GM12892 (cell line): ENCODE results near the gene SERPING1.
A peak's percentile ranks its signal among the peaks of the same experiment; 100 is the strongest.

ENCODE experiments used
- DNase-seq: peaks from one replicate; pipeline ENCODE4 v3.0.0; 2011; ENCODE audit not compliant: insufficient read length
- FAIRE-seq: peaks from 2 replicates; lab custom pipeline; 2011; peaks lifted over from hg19 to GRCh38; lab: Jason Lieb, UNC
- POLR2A ChIP-seq: IDR thresholded peaks from 2 replicates; pipeline ENCODE4 v1.6.1; 2011; ENCODE audit warnings: low read depth, low read length, control low read depth
- POLR2AphosphoS5 ChIP-seq: IDR thresholded peaks from 2 replicates; pipeline ENCODE4 v1.6.1; 2011; ENCODE audit warnings: low read depth, low read length, control low read depth
- TAF1 ChIP-seq: IDR thresholded peaks from 2 replicates; pipeline ENCODE4 v1.6.1; 2011; ENCODE audit warnings: low read depth, mild to moderate bottlenecking, control low read depth, low read length, borderline replicate concordance

The SERPING1 gene

DNA sequence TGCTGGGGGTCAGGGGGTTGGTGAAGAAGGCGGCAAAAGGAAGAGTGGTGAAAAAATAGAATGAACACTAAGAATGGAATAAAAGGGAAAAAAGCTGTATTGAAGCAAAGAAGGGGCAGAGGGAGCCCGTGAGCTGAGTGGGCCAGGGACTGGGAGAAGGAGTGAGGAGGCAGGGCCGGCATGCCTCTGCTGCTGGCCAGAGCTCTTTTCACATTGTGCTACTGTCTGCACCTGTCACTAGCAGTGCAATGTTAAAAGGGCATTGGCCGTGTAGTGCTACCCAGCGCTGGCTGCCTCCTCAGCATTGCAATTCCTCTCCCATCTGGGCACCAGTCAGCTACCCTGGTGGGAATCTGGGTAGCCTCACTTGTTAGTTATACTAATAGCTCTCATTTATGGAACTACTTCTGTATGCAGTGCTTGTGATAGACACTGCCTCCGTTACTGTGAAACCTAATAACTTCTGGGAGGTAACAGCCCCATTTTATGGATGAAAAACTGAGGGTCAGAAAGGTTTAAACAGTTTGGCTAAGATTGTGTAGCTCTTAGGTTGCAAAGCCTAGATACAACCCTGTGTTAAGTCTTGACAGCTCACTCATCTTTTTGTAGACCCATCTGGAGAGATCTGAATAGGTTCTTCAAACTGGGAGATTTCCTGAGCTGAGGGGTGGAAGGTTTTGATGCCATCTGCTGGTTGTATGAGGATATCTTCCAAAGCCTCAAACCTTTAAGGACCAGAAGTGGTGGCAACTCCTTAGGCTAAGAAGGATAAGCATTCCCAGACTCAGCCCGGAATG, 43.7 kb downstream of the SERPING1 start:
- FAIRE-seq (peak; percentile 85), DNase-seq (no peak)
- TF ChIP-seq TAF1 (no peak), POLR2AphosphoS5 (no peak), POLR2A (no peak)

DNA sequence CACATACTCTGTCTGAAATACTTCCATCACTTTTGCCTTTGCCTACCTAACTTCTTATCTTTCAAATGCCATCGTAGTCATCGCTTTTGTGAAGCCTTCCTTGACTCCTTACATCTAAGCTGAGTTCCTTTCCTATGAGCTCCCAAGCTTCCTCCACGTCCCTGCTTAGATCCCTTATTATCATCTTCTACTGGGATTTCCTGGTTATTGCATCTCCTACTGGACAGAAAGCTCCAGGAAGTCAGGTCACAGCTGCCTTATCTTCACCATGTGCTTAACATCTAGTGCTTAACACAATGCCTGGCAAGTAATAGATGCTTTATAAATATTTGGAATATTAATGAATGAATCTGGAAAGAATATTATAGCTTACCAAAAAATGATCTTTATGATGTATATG, 46.3 kb downstream of the SERPING1 start:
- DNase-seq (no peak), FAIRE-seq (no peak)
- no peak for TF ChIP-seq POLR2AphosphoS5

DNA sequence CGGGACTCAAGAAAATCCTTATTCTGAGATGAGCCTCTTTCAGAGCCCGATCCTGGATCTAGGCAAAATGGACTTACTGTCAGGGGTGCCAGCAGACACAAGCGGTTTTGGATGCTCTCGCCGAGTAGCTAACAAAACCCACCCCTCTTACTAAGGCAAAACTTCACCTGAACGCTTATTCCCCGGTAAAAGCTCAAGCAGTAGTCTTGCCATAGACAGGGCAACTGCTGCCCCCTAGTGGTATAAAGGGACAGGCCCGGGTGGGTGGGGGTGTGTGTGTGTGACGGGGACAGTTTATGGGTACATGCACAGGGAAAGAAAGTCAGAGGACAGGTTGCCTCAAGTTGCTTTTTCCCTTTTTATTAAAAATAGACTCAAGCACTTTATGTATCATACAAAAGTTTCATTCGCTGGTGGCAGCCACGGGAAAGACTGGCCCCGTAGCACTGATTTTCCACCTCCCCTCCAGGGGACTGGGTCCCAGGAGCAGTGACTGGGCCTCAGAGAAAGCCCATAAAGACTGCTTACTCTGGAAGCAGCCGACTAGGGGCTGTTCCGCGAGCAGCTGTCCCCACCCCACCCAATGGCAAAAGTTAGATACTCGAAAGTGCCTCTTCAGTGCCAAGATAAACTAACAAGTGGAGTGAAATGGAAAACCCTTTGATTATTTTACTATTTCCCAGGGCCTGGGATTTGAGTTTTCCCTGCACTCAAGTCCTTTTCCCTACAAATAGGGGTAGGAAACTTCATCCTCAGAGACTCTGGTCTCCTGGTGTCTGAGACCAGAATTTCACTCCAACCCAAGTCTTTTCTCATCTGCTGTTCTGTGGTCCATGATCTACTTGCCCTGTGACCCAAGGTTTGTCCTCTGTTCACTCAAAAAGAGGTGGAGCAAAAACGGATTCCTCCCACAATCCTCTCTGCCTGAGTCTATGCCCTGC, 47.5 kb downstream of the SERPING1 start:
- FAIRE-seq = peak; percentile 93
- peak; percentile 76 for DNase-seq
- TF ChIP-seq POLR2A (no peak), TAF1 (no peak), POLR2AphosphoS5 (no peak)

DNA sequence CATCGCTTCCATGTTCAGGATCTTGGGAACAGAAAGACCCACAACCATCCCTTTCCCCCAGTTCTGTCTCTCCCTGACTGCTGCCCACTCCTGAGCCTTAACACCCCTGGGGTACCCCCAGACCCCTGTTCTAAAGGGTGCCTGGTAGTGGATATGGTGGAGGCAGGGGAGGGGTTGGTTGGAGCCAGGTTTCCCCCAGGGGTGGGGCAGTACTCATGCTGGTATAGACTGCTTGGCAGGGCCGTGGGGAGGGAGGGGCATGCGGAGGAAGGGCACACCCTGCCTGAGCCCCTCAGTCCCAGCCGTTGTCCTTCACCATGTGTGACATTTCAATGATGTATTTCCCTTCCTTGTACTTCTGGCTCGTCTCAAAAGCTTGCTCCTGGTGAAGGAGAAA, 48.2 kb downstream of the SERPING1 start:
- peak; percentile 55; the same call in 1 of the 2 replicates for TF ChIP-seq POLR2A
- TF ChIP-seq TAF1 = no peak
- TF ChIP-seq POLR2AphosphoS5 = peak; percentile 31; the same call in 1 of the 2 replicates
- DNase-seq (no peak), FAIRE-seq (no peak)

DNA sequence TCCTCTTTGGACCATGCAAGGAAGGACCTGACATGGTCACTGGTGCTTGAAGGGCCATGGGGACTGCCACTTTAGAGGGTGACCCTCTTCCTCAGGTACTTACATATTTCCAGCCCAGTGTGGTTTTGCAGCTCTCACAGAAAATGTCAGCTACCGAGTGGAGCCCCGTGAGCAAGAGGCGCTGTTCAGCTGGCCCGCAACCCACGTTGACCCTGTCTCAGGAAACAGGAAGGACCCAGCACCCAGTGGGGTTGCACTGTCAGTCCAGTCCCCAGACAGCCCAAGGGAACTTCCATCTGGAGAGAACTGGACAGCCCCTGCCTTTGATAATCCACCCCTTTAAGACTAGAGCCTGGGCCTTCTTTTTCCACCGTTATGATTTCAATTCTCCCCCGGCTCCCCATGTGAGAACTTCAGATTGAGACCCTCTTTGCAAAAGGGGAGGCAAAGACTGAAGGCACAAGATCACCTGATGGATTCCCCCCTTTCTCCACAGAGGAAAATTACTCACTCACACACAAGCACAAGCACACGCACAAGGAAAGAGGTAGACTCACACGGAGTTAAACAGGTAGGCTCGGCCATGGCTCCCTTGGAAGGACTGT, 48.8 kb downstream of the SERPING1 start:
- no peak for DNase-seq
- FAIRE-seq = peak; percentile 14

DNA sequence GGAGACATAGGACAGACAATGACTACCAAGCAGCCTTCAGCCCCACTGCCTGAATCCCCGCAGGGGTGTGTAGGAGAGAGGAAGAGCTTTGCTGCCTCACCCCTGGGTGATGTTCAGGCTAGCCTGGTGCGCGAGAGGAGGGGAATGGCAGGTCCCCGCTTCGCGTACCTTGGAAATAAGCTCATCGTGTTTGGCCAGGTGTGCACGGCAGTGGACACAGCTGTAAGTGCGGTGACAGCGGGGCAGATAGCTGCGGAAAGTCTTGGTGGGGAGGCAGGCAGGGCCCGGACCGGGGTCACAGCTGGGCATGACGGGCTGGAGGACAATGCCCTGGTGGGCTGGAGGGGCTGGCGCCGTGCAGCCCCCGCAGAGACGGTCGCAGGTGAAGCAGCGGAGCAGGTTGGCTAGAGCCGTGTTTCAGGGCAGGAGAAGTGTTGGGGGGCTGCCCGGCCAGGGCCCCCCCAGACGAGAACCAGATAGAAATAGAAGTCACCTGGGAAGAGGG, 49.4 kb downstream of the SERPING1 start:
- DNase-seq (no peak), FAIRE-seq (no peak)
- TF ChIP-seq POLR2AphosphoS5 = no peak
- no peak for TF ChIP-seq TAF1
- no peak for TF ChIP-seq POLR2A

More for the DNA sequence above, 48.8 kb downstream of the SERPING1 start:
- TF ChIP-seq POLR2A = peak; percentile 2; the same call in 1 of the 2 replicates
- TF ChIP-seq TAF1 = no peak

DNA sequence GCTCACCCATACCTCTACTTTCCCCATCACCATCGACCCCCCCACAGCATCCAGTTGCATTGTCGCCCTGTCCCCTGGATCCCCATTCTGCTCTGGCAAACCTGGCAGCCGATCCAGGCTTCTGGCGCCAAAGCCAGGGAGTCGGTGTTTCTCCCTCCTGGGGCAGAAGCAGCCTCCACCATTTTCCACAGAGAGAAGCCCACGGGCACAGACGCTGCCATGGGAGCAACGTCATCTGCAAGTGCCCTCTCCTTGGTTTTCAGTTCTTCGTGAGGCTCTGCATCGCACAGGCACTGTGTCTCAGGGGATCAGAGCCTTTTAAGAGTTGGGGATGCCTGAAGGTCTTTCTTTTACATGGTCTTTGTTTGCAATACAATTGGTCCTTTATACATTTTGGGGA, 49.9 kb downstream of the SERPING1 start:
- no peak for DNase-seq
- FAIRE-seq = no peak
- TF ChIP-seq POLR2A (no peak), TAF1 (no peak), POLR2AphosphoS5 (no peak)

DNA sequence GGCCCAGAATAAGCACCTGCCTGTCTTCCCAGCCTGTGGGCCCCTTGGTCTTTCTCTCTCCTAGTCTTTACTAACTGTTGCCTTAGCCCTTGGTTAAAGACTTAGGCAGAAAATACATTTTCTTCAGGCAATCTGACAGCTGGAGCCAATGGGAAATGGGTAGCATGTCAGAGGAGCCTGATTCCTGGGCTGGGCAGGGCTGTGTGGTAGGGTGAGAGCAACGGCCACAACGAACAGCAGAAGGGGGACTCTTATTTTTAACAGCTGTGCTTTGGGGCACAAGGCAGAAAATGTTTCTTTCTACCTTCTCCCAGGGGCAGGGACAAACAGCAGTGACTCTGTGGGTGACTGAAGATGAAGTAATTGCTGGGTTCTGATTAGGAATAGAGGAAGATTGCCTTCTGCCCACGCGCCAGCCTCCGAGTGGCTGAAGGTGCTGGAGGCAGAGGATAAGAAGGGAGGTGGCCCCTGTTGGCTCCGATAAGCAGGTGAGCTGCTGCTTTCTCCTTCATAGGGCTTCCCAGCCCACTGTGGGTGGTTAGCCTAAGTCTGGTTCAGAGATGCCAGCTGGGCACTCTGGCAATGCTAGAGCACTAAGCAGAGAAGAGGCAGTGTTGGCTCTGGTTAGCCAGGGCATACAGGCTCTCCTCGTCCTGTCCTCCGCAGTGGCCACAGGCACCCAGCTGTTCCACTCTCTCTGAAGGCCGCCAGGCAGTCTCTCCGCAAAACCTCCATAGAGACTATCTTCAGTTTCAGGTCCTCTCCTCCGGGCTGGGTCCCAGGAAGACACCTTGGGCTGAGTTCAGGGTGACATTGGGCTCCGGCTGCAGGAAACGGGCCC, 50.7 kb downstream of the SERPING1 start:
- FAIRE-seq = peak; percentile 62
- no peak for DNase-seq
- TF ChIP-seq POLR2A = no peak
- no peak for TF ChIP-seq TAF1
- TF ChIP-seq POLR2AphosphoS5 = no peak

DNA sequence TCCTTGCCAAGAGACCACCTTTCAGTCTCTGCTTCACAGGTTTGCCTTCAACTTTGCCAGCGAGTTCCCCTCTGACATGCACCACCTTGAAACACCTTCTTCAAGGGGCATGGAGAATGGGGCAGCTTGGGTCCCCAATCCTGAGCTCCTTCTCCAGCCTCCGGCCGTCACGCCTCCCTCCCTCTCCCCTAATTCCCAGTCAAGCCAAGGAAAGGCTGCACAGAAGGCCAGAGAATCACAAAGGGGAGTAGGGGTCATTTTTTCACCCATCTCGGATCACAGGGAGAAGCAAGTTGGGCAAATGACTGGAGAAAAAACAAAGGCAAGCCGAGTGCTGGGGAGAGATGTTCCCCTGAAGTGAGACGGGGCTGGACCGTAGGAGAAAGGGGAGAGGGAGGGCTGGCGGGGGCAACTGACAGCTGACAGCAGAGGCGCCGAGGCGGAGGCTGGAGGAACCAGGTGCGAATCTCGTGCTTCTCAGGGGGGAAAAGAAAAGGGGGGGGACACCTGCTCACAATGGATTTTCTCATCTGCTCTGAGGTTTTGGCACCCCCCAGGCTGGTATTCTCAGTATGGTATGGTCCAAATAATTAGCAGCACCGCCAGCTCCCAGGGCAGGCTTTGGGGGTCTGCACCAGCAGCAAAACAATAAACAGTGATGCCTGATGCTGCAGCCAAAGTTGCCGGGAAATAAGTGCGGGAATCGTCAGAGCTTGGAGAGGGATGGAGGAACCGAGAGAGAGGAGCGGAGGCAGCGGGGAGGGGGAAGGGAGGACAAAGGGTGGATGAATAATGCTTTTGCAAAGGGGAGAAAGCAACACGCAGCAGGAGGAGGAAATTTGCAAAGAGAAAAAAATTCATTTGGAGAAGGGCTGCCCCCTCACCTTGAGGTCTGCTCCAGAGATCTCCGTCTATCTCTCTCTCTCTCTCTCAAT, 51.6 kb downstream of the SERPING1 start:
- no peak for DNase-seq
- TF ChIP-seq POLR2A (no peak), TAF1 (no peak), POLR2AphosphoS5 (no peak)
- FAIRE-seq = no peak
